GM18907 (cell line): ENCODE data around the gene CEBPB.

ENCODE experiments used
- ATAC-seq: cut with Tn5 transposase; IDR thresholded peaks from one replicate; pipeline ENCODE4 v1.9.1; 2021; ENCODE audit warnings: mild to moderate bottlenecking, moderate library complexity; ENCODE audit not compliant: unreplicated experiment

Gene CEBPB

DNA sequence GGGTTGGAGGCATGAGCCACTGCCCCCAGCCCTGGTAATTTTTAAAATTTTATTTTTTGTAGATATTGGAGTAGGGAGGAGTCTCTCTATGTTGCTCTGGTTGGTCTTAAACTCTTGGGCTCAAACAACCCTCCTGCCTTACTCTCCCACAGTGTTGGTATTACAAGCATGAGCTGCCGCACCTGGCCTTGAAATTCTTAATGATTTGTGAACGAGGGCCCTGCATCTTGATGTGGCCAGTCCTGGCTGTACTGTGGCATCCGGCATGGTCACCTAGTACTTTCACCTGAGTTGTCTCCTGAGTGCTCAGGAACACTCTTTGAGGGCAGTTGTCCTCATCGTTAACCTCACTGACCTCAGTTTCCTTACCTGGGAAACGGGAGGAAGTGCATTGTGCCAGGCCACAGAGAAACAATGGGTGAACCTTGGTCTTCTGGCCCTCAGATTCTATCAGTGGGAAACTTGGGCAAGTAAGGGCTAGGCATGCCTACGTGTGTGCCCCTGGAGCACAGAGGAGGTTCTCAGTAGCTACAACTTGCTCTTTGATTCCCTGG is 19.5 kb downstream of the CEBPB start:
- no peak for ATAC-seq

- no peak for ATAC-seq
These were observed 20.5 kb downstream of the CEBPB start for GRCh38 chr20:50211091-50211490.

DNA sequence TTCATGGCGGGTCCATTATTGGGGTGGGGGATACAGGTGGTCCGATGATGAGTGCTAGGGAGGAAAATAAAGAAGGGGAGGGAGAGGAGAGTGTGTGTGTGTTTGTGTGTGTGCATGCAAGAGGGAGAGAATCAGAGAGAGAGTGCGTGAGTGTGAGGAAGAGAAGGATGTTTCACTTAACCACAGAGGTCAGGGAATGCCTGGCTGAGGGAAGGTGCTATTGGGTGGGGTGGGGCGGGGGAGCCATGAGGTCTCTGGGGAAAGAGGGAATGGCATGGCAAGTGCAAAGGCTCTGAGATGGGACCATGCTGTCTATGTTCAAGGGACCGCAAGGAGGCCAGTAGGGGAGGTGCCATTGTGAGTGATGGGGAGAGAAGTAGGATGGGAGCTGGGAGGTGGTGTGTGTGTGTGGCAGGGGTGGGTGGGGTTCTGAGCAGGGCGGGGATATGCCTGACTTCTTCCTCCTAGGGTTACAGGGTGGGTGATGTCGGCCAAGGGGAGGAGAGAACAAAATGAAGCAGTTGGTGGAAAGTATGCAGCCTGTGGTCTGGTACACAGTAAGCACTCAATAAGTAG is 23.0 kb downstream of the CEBPB start:
- no peak for ATAC-seq

DNA sequence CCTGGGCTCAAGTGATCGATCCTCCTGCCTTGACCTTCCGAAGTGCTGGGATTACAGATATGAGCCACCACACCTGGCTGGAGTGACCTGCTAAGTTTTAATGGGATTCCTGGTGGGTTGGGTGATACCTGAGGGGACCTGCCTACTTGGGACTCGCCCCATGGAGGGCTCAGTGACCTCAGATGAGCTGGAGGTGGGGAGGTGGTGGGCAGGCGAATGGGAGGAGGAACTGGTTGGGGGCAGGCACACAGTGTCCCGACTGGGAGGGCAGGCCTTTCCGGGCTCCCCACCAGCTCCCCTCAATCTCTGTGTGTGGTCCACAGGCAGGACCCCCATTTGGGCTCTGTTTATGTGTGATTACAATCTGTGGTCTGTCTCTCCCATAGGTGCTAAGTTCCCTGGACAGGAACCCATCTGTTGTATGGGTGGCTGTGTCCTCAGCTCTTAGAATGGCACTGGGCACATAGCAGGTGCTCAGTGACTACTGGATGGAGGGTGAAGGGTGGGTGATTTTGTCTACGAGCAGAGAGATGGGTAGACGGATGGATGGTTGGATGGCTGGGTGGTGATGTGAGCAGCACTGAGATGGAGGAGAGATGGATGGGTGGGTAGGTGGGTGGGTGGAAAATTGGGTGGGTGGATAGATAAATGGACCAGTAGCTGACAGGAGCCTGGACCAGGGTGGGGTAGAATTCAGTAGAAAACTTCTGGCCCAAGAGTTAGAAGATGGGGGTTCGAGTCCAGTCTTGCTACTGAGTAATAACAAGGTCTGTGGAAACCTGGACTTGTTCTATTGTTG is 23.8 kb downstream of the CEBPB start:
- ATAC-seq: no peak

GRCh38 chr20:50215101-50215690 is 24.6 kb downstream of the CEBPB start:
- ATAC-seq: no peak

DNA sequence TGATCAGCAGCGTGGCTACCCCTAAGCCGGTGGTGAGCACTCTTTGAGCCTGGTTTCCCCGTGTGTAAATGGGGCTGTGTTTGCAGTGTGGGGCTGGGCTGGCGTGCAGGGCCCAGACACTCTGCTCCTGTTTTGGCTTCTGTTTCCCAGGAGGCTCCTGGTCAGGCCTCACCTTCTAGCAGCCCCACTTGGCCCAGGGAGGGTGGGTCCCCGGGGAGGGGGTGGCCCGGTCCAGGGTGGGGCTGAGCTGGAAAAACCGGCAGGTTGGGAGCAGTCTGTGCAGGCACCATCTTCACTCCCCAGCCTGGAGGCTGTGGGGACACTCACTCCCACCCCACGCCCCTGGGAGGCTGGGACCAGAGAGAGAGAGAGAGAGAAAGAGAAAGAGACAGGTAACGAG is 25.3 kb downstream of the CEBPB start:
- ATAC-seq: no peak

- ATAC-seq: no peak
These were observed 26.0 kb downstream of the CEBPB start for GRCh38 chr20:50216543-50217206.

- ATAC-seq: no peak
These were observed 26.7 kb downstream of the CEBPB start for GRCh38 chr20:50217207-50217949.

DNA sequence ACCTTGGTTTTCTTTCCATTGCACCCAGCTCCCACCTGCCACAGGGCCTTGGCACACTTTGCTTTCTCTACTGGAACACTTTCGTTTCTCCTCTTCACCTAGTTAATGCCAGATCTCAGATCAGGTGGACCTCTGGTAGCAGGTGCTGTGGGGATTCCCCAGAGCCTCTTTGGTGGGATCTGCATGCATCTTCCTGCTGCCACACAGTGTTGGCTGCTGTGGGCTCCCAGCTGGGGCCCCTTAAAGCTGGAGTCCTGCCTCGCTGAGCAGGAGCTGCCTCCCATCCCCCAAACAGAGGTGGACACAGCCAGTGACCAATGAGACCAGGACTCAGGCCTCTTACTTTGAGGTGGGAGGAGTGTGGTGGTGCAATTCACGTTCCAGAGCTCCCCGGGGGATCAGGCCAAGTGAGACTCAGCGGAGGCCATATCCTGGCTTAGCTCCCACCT is 28.4 kb downstream of the CEBPB start:
- no peak for ATAC-seq

DNA sequence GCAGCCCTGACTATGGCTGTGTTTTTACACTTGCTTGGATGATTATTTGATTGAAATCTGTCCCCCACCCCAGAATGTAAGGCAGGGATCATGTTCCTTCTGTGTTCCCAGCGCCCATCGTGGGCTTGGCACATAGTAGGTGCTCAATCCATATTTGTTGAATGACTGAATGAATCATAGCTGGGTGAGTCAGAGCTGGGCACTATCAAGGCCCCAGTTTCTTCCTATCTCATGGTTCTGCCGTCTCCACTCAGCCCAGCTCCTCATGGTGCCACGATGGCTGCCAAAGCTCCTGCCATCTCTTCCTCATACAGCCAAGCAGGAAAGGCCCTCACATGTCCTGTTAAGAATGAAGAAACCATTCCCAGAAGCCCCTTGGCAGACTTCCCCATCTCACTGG is 29.0 kb downstream of the CEBPB start:
- no peak for ATAC-seq

DNA sequence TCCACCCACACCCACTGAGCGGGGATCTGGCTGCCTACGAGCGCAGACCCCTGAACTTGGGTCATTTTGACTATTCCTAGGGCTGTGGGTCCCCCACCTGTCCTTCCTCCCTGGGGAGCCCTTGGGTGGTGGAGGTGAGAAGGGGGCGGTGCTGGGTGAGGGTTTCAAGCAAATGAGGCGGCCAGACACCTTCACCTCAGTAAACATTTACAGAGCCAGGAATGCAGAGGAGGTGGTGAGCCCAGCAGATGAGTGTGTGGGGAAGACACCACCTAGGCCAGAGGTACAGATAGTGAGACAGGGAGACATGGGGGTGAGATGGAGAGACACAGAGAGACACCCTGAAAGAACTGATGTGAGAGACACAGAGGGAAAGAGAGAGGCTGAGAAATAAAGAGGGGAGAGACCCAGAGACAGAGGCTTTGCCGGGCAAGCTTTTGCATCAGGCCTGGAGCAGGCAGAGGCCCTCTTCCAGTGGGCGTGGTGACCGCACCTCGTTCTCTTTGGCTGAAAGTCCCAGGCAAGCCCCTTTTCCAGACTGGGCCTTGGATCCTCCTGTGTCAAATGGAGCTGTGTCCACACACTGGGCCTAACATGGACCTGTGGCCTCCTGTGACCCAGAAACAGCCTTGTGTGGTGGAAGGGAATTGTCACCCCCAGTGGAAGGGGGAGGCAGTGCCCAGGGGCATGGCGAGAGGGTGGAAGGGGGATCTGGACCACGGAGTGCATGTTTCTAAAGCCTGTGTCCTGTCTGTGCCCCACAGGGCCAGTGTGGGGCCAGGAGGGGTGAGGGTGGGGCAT is 29.7 kb downstream of the CEBPB start:
- ATAC-seq: no peak

DNA sequence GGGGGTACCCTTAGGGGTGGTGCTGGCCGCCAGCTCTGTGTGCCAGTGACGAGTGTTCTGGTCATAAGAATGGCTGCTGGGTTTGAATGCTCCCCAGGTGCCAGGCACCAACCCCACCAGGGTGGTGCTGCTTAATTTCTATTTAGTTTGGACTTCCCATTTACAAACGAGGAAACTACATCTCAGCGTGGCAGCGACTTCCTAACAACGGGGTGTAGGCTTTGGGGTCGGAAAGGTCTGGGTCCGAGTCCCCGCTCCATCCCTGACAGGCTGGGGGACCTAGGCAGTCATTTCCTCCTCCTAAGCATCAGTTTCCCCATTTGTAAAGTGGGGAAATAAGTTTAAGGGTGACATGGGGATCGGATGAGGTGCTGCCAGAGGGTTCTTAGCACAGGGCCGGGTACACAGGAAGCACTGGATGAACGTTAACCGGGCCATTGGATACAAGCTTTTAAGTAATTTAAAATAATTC is 30.3 kb downstream of the CEBPB start:
- ATAC-seq: no peak

- ATAC-seq: no peak
These were observed 31.1 kb downstream of the CEBPB start for GRCh38 chr20:50221501-50222308.

GRCh38 chr20:50222309-50223038 is 31.8 kb downstream of the CEBPB start:
- ATAC-seq: no peak

- no peak for ATAC-seq
These were observed 32.7 kb downstream of the CEBPB start for GRCh38 chr20:50223039-50224005.

DNA sequence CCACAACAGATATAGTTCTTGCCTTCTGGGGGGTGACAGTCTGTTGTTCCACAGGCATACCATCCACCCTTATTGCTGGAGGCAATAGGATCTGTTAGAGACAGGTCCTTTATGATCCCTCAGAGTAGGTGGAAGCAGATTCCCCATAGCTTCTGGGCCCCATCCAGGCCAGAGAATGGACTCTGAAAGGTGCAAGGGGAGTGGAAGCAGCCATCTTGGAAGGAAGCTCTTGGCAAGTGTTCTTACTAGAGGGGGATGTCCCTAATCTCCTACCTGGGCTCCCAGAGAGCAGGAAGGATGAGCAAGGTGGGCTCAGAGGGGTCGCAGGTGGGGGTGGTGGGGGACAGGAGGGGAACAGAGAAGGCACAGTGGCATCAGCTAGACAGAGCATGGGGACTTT is 33.4 kb downstream of the CEBPB start:
- no peak for ATAC-seq
